PC-9 (cell line): ENCODE measurements around the gene SMTNL2.

ENCODE experiments used
- CTCF ChIP-seq: fragments of 200-600 bp; sonication (generic); conservative IDR thresholded peaks from 2 replicates; pipeline ENCODE4 v1.6.1; 2017; ENCODE audit warnings: mixed run types, antibody characterized with exemption, mild to moderate bottlenecking, moderate library complexity
- EZH2 ChIP-seq: fragments of 200-600 bp; sonication (generic); IDR thresholded peaks from 2 replicates; pipeline ENCODE4 v1.8.0; 2017; ENCODE audit warnings: antibody characterized with exemption, low read depth

- no peak for TF ChIP-seq EZH2
- TF ChIP-seq CTCF, result no peak
Measured at GRCh38 chr17:4631431-4631830, 47.1 kb downstream of the SMTNL2 start.
